ENCODE measurements around the gene PKNOX2.

Gene PKNOX2

GRCh38 chr11:125173027-125173426, 8.5 kb downstream of the PKNOX2 start:
- no peak for DNase-seq
- TF ChIP-seq POLR2A (IDR thresholded peaks at IDR 0.05; ENCODE audit: low read length) (no peak), GATA1 (IDR thresholded peaks at IDR 0.05; ENCODE audit: low read depth, low read length) (no peak)

- no peak for TF ChIP-seq GATA1 (IDR thresholded peaks at IDR 0.05; ENCODE audit: low read depth, low read length)
- TF ChIP-seq POLR2A (IDR thresholded peaks at IDR 0.05; ENCODE audit: low read length) = no peak
- DNase-seq = no peak
These were observed 9.0 kb downstream of the PKNOX2 start for GRCh38 chr11:125173556-125173955.

DNA sequence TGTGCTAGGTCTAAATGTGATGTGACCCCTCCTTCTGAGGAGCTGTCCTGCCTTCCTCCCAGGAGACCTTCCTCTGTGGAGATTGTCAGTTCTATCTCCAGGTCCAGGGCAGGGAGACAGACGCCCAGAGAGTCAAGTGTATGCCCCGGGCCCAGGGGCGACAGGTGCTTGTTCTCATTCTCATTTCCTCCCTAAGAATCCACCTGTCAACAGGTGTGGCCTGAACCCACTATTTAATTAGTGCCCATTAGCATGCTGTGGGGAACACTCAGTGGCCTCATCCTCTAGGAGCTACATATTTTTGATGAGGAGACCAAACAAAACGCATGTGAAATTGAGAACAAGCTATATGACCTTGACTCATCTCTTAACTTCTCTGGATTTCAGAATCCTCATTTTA, 9.5 kb downstream of the PKNOX2 start:
- no peak for TF ChIP-seq GATA1 (IDR thresholded peaks at IDR 0.05; ENCODE audit: low read depth, low read length)
- TF ChIP-seq POLR2A (IDR thresholded peaks at IDR 0.05; ENCODE audit: low read length) = no peak
- DNase-seq = no peak

GRCh38 chr11:125174686-125175085, 10.1 kb downstream of the PKNOX2 start:
- TF ChIP-seq GATA1 (IDR thresholded peaks at IDR 0.05; ENCODE audit: low read depth, low read length) = no peak
- no peak for TF ChIP-seq POLR2A (IDR thresholded peaks at IDR 0.05; ENCODE audit: low read length)
- DNase-seq = no peak

DNA sequence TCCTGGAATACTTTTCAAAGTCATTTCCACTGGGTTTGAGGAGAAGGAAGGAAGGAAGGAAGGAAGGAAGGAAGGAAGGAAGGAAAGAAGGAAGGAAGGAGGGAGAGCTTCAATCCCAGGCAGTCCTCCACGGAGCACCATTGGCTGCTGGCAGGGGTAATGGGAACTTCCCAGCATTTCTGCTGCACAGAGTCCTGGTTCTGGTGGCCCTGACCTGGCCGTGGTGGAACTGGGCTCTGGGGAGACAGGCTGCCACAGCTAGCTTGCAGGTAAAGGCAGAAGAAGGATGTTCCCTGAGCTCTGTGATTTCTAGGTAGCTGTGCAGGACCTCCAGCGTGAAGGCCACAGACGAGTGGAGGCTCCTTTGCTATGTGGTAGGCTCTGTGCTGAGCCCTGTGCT, 10.6 kb downstream of the PKNOX2 start:
- TF ChIP-seq POLR2A (IDR thresholded peaks at IDR 0.05; ENCODE audit: low read length) = no peak
- no peak for TF ChIP-seq GATA1 (IDR thresholded peaks at IDR 0.05; ENCODE audit: low read depth, low read length)

DNA sequence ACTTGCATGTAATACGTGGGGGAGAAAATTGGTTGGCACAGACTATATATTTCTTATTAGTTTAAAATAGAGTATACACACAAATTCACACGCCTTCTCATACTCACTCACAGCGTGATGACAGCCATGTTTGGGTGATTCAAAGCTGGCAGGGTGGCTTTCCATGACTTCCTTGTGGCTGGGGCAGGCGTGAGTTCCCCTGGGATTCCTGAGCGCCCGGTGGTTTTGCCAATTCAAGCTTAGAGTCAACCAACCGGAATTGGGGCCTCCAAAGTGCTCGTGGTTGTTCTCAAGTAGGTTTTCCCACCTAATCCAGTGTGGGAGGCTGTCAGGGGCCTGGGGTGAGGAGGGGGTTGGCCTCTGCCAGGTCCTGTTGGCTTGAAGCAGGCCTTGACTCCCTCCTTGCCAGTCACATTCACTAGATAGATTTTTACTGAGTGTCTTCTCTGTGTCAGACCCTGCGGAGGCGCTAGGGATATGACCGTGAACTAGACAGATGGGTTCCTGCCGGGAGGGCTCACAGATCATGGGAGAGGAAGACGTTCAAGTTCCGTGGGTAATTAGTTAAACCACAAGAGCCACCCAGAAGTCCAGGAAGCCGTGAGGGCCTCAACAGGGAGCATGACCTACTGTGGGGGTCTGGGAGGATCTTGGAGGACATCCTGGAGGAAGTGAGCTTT, 11.5 kb downstream of the PKNOX2 start:
- TF ChIP-seq GATA1 (IDR thresholded peaks at IDR 0.05; ENCODE audit: low read depth, low read length) (no peak), POLR2A (IDR thresholded peaks at IDR 0.05; ENCODE audit: low read length) (no peak)
- no peak for DNase-seq

More for the DNA sequence above, 10.6 kb downstream of the PKNOX2 start:
- no peak for DNase-seq

- TF ChIP-seq POLR2A (IDR thresholded peaks at IDR 0.05; ENCODE audit: low read length) (no peak), GATA1 (IDR thresholded peaks at IDR 0.05; ENCODE audit: low read depth, low read length) (no peak)
- no peak for DNase-seq
These were observed 12.3 kb downstream of the PKNOX2 start for GRCh38 chr11:125176866-125177265.

DNA sequence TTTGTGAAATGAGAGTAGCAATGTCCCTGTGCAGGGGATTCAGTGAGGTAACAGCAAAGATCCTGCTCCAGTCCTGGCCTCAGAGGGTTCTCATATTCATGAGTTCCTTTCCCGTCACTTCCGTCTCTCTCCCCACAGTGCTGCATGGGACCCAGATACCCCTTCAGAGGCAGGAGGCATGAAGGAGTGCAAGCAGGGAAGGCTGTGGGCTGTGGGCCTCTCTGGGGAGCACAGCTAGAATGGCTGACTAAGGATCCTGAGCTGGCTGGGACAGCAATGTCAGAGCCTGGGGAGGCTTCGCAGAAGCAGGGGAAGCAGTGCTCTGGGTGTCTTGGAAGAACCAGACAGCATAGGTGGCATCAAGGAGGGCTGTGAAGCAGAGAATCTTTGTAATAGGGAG, 13.0 kb downstream of the PKNOX2 start:
- DNase-seq = no peak
- TF ChIP-seq GATA1 (IDR thresholded peaks at IDR 0.05; ENCODE audit: low read depth, low read length) = no peak
- TF ChIP-seq POLR2A (IDR thresholded peaks at IDR 0.05; ENCODE audit: low read length) = no peak

GRCh38 chr11:125179346-125179745, 14.8 kb downstream of the PKNOX2 start:
- no peak for TF ChIP-seq POLR2A (IDR thresholded peaks at IDR 0.05; ENCODE audit: low read length)
- no peak for TF ChIP-seq GATA1 (IDR thresholded peaks at IDR 0.05; ENCODE audit: low read depth, low read length)

DNA sequence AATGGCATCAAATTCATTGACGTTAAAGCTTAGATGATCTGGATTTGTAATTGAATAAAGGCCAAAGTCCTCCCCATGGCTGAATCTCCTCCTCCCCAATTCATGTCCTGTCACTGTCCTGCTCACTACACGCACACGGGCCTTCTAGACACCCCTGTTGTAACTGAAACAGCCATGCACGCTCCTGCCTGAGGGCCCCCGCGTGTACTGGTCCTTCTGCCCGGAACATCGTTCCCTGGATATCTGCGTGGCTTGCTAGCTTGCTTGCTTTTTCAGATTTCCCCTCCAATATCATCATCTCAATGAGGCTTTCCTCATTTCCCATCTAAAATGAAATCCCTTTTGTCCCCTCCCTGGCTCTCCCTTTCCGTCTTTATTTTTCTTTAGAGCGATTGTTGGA, 15.3 kb downstream of the PKNOX2 start:
- no peak for DNase-seq

More at GRCh38 chr11:125179346-125179745, 14.8 kb downstream of the PKNOX2 start:
- DNase-seq = no peak

DNA sequence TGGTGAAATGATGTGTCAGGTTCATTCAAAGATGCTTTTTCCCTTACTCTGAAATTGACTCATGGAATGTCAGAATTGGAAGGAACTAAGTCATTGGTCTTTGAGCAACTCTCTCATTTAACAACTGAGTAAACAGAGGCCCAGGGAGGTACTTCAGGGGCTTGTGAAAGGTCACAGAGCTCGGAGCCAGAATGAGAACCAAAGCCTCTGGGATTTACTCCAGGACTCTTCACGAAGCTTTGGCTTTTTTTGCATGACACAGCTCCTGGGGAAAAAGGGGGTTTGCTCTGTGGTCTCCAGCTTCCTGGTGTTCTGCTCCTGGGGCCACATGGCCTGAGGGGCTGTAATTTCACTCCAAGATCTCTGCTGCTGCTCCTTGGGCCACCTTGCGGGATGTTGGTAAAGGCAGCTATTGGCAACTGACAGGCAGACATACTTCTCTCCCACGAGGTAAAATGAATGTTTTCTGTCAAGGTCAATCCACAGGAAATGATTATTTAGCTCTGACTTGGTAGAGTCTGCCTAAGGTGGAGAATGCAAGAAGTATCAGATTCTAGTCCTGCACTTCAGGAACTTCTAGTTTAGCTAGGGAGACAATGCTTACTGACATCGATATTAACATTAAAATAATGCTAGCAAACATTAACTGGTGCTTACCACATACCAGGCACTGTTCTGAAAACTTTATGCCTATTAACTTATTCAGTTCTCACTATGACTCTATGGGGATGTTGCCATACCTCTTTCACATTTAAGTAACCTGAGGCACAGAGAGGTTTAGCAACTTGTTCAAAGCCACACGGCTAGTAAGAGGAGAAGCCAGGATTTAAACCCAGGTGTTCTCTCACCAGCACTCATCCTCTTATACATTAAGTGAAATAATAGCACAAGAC, 16.1 kb downstream of the PKNOX2 start:
- DNase-seq = no peak
- TF ChIP-seq GATA1 (IDR thresholded peaks at IDR 0.05; ENCODE audit: low read depth, low read length) (no peak), POLR2A (IDR thresholded peaks at IDR 0.05; ENCODE audit: low read length) (no peak)

More for the DNA sequence above, 15.3 kb downstream of the PKNOX2 start:
- TF ChIP-seq GATA1 (IDR thresholded peaks at IDR 0.05; ENCODE audit: low read depth, low read length) (no peak), POLR2A (IDR thresholded peaks at IDR 0.05; ENCODE audit: low read length) (no peak)

DNA sequence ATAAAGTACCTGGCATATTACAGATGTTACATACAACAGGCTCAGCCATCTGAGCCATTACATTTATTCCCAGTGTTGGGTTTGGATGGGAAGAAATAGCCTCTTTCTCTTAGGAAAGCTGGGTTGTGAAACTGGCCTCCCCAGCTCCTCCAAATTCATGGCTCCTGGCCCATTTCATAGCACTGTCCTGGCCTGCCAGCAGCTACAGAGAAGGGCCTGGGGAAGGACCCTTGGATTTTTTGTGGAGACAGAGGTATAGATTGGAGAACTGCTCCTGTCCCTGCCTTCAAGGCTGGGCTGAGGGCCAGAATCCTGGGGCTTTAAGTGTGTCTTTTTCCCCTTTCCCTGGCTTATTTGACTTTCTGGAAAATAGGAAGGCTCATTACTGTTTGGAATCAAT, 18.0 kb downstream of the PKNOX2 start:
- no peak for DNase-seq
- TF ChIP-seq GATA1 (IDR thresholded peaks at IDR 0.05; ENCODE audit: low read depth, low read length) (no peak), POLR2A (IDR thresholded peaks at IDR 0.05; ENCODE audit: low read length) (no peak)

DNA sequence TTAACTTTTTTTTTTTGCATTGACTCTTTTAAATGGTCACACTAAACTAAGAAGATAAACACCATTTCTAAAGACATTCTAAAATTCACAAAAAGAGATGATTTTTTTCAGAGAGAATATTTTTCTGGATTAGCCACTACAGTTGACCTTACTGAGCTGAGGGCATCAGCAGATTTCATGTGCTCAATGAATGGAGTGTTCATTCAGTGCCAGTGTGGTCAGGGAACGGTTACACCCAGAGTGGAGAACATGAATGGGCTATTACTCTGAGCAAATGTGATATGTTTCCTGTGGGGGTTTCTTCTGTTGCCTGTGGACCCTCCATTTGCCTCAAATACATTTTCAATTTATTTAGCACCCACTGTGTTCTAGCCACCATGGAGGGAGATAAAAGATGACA, 19.1 kb downstream of the PKNOX2 start:
- TF ChIP-seq GATA1 (IDR thresholded peaks at IDR 0.05; ENCODE audit: low read depth, low read length) = no peak
- no peak for TF ChIP-seq POLR2A (IDR thresholded peaks at IDR 0.05; ENCODE audit: low read length)
- DNase-seq = no peak

DNA sequence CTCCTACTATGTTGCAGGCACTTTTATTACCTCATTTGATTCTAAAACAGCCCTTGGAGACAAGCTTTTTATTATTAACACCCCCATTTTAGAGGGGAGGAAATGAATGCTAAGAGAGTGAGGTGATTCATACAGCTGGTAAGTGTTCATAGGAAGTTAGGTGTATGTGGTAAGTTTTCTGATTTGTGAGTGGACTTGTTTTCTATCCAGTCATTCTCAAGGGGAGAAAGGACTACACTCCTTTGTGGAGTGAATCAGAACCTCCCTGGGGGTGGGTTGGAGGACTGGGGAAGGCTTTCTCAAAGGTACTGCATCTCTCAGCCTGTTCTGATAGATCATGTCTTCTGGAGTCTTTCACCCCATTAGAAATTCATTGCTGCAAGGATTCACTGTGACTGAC, 23.5 kb downstream of the PKNOX2 start:
- no peak for TF ChIP-seq POLR2A (IDR thresholded peaks at IDR 0.05; ENCODE audit: low read length)
- TF ChIP-seq GATA1 (IDR thresholded peaks at IDR 0.05; ENCODE audit: low read depth, low read length) = no peak
- no peak for DNase-seq
